Measurements from ENCODE around the gene UBAC1.

The UBAC1 gene

DNA sequence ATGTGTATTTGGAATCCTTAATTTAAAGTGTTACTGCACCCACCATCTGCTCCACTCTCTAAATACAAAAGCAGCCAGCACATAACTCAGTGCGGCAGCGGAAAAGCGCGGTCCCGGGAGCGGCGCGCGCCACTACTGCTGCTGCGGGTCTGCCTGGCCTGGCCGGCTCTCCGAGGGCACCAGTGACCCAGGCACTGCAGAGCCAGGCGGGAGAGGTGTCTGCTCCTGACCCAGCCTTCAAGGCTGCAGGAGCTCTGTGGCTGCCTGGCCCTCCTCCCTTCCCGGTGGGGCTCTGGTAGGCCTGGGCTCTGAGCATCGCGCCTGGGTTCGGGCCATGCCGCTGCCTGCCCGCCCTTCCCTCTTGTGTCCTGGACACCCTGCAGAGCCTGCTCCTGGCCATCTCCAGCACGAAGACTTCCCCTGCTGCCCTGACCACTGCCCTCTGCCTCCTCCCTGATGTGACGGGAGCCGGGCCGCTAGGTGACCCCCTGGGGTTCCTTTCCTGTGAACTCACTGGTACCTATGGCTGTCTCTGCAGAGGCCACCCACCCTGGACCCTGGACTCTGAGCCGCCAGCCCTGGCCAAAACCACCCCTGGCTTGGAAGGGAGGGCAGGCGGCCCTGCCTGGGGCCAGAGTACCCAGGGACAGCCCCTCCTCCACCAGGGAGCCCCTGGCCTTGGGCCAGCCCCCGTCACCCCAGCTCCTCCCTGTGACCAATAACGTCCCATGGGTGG is 32.8 kb upstream of the UBAC1 start:
- no peak for DNase-seq

DNA sequence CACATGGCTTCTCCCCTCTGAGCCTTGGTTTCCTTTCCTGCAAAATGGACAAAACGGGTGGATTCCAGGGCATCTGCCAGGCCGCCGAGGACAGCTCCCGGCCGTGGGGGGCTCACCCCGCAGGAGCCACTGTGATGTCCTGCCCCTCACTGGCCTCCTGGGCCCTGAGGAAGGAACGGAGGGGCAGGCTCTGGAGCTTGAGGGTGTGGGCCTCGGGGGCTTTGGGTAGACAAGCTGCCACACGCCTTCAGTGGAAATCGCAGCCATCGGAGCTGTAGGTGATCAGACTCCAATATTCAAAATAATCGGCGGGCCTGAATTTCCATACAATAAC is 32.2 kb upstream of the UBAC1 start:
- DNase-seq, result no peak

DNA sequence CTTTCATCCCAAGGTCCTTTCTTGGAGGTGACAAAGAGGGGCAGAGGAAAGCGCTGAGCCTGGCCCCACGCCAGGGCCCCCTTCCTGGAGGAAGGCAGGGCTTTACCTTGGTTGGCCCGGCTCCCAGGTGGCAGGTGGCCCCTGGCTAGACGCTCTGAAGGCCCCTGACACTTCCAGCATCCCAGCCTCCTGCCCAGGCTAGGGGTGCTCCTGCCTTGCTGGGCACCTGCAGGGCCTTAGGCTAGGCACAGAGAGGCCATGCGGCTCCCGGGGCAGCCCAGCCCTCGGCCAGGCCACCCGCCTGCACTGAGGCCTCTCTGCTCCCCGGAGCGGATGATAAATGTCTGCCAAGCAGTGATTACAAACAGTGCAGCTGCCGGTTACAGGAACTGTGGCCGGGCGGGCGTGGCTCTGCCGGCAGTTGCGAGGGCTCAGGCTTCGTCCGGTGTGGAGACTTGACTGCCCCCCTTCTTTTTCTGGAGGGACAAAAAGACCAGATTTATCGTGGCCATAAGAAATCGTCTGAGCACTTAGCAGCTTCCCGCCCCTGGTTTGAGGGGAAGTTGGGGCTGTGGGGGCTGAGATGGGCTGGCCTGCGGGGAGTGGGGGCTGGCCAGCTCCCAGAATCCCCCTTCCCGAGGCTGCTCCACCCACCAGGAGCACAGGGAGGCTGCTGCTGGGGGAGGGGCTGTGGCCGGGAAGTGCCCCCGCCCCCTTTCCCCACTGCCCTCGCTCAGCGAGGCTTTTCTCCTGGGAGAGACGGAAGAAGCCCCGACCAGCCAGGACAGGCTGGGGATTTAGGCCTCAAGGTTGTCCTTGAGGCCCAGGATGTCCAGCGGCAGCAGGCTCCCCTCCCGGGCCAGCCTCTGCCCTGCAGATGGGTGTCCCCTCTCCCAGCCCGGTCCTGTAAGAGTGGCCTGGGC is 31.6 kb upstream of the UBAC1 start:
- DNase-seq, result peak; percentile 76

DNA sequence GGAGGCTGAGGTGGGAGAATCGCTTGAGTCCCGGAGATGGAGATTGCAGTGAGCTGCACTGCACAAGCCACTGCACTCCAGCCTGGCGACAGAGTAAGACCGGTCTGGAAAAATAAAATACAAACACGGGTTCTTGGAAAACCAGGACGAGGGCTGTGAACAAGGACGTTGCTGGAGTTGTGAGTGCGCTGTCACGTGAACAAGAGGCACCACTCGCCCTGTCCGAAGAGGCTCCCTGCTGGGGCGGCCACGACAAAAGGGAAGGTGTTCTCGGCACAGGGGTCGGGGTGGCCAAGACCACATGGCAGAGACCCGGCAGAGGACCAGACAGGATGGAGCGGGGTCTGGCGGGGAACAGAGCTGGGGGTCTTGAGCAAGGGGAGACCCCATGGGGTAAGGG is 30.6 kb upstream of the UBAC1 start:
- DNase-seq, result no peak

DNA sequence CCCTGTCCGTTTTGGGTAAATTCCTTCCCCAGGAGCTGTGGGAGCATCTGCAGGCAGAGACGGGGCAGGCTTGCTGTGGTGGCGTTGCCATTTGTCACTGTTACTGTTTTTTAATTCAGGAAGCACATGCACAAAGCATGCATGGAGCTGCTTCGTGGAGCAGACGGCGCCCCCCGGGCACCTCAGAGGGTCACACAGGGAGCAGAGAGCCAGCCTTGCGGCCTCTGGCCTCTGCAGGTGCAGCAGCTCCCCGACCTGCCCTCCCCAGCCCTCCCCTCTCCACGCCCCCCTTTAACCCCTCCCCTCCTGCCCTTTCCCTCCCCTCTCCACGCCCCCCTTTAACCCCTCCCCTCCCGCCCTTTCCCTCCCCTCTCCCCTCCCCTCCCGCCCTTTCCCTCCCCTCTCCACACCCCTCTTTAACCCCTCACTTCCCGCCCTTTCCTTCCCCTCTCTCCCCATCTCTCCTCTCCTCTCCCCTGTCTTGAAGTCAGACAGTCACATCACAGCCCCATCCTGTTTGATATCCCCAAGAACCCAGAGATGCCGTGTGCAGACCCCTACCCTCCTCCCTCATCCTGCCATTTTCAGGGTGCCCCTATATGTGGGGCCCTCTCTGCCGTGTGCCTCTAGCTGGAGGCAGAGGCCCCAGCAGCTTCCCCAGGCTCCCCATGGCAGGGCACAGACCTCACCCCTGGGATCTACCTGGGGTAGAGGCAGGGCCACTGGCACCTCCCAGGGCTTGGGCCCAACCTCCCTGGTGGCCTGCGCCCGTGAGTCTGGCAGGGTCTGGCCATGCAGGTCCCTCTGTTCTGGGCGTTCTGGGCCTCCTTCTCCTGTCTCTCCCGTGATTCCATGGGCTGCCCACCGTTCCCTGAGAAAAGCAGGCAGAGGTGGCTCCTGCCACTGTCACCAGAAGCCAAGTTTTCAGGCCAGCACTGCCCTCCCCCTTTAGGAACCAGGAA is 29.6 kb upstream of the UBAC1 start:
- no peak for DNase-seq

DNA sequence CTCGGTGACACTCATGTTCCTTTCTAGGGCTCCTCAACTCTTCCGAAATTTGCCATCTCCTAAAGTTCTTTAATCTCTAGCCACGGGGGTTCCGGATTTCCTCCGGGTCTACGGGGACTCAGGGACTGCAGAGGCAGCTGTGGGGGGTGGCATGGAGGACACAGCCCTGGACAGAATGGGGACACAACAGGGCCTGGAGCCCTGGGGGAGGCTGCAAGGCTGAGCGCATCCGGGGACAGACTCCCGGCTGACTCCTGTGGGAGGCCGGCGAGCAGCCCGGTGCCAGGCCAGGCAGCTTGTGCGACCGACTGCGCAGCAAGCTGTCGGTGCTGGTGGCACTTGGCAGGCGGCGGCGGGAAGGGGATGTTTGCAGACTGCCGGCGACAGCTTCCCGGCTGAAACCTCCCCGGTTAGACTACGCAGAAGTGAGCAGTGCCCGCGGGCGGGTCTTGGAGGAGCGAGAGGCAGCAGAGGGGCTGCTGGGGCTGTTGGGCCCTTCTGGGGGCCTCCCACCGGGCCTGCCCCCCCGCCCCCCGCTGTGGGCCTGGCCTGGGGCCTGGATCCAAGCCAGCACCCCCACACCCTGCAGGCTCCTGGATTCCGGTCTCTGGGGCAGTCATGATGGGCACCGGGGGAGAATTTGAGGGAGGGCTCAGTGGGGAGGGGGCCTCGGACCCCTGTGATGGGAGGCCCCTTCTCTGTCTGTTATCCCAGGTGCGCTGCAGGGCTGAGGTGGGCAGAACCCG is 28.7 kb upstream of the UBAC1 start:
- DNase-seq, result no peak

DNA sequence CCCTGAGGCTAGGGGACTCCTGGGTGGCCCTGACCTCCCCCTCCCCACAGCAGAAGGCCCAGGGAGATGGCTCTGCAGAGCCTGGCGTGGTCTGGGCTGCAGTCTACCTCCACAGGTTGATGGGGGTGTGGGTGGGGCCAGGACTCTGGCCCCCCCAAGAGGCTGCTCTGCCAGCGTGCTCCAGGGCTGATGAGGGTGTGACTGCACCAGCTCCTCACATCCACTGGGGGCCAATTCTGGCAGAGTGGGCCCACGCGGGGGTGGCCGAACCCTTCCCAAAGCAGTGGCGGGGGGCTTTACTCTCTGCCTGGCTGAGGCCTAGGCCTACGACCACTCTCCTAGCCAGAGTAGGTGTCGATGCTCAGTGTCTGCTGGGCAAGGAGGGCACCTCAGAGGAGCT is 28.0 kb upstream of the UBAC1 start:
- DNase-seq, result no peak

DNA sequence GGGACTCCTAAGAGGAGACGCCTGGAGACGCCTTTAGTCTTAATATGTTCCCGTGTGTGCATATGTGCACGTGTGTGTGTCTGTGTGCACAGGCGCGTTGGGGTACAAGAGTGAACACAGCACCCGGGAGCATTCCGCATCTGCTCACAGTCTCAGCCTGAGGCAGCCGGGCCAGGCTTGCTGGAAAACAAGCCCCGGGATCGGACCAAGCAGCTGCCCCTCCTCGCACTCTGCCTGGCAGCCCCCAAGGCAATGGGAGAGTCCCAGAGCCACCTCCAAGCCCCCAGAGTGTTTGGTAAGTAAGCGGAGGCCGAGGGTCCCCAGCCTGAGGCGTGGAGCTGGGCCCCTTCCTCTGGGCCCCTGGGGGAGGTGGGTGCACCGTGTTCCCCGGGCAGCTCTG is 27.3 kb upstream of the UBAC1 start:
- no peak for DNase-seq

DNA sequence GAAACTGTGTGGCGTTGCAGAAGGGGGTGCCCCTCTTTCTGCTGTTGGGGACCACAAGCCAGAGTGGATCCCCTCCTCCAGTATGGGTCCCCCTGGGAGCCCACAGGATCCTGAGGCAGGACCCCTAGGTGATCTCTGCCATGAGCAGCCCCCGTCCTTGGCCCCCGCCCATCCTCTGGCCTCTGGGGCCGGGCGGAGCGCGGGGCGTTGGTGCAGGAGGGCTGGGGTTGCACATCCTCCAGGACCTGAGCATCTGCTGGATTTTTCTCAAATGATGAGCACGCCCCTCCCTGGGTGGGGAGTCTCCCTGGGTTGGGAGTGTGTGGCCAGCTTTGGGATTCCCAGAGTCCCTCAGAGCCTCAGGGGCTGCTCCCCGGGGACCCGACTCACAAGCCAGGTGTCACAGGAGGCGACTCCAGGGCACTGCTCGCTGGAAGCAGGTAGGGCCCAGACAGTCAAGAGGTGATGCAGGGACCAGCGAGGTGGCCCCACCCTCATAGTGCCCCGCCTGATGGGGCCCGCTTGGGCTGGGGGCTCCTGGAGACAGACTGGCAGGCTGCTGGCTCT is 26.7 kb upstream of the UBAC1 start:
- DNase-seq, result no peak

DNA sequence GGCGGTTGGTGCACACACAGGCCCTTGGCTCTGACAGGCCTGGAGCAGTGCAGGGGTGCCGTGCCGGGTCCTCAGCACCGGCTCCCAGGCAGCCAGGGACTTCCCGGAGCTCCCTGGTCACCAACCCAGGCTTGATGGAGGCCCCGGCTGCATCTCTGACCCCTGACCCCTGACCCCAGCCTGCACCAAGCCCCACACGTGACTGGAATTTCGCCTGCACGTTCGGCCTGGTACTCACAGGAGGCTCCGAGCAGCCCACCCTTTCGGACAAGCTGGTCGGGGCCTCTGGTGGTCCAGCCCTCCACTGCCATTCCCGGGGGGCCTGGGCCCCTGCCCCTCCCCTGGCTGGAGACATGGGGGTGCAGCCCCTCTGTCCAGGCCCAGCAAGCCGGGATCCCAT is 25.4 kb upstream of the UBAC1 start:
- no peak for DNase-seq

DNA sequence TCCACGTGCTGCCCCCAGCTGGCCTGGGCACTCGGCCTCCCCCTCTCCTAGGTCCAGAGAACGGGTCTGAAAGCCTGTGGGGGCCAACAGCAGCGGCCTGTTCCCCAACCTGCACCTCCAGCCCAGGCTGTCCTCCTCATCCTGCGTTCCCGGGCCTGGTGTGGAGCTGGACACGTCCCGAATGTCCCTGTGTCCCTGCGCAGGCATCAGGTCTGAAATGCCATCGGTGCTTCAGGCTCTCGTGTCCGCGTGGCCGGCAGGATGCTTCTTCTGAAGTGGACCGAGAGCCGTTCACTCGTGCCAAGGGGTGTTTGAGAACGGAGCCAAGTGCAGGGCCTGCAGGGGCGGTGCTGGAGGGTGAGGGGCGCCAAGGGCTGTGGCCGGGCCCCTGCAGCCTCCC is 24.7 kb upstream of the UBAC1 start:
- DNase-seq, result no peak

DNA sequence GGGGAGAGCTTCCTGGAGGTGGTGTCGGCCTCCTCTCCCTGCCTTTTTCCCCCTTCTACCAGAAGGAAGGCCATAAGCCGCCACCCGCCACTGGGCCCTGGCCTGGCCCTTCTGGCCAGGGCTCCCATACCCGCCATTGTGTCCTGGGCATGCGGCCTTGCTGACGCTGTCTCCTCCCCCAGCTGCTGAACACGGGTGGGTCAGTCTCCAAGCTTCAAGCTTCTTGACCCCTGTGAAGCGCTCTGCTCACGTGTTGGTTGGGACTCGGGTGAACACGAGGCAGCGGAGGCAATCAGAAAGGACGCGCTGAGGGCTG is 24.2 kb upstream of the UBAC1 start:
- no peak for DNase-seq

DNA sequence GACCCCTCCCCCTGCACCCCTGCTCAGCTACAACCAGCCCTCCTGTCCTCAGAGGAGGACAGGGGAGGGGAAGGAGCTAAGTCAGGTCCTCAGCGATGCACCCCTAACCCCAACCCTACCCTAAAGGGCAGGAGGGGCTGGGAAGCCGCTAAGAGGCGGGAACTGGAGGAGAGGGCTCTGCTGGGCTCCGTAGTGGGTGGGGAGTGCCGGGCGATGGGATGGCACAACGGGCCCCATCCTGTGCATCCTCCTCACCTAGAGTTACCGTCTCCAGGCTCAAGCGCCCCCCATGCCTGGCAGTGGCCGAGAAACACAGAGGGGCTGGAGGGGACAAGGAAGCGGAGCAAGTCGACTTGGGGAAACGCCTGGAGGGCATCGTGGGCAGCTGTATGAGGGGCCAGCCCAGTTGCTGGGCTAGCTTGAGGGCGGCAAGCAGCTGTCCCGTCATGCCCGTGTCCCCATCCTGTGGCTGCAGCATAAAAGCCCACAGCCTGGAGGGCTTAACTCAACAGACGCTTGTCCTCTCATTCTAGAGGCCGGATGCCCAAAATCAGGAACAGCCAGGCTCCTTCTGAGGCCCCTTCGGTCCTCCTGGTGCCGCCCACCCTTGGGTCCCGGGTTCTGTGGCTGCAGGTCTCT is 23.0 kb upstream of the UBAC1 start:
- DNase-seq, result no peak

DNA sequence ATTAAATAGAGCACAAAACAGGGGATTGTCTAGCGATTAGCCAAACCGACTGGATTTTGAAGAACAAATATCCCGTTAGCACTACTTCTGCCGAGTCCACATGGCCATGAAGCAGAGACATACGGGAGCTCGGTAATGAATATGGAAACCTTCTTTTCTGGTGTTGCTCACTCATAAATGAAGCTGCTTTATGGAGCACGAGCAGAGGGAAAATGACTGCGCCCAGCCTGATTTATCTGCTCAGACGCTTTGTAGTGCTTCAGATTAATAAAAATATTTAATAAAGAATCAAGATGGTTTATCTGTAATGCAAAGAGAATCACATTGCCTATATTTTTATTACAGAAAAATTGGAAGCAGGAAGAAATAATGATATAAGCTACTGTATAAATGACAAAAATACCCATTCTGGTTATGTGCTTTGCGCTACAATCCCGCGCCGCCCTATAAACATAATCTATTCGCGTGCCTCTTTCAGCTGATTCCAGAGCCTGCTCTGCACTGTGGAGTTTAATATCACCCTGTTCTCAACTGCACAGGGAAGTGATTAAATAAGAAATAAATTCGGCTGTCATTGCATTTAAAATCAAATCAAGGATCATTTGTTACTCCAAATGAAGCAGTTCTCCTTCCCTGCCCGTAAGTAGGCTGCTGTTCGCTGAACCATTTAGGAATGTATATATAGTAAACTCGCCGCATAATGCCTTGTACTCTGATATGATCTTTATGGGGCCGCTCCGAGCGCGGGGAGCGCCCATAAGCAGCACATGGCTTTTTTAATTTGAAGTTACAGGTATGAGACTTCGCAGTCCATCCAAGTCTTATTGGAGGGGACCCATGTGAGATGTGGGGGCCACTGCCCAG is 22.3 kb upstream of the UBAC1 start:
- no peak for DNase-seq

GRCh38 chr9:135982499-135983207 is 21.5 kb upstream of the UBAC1 start:
- no peak for DNase-seq

DNA sequence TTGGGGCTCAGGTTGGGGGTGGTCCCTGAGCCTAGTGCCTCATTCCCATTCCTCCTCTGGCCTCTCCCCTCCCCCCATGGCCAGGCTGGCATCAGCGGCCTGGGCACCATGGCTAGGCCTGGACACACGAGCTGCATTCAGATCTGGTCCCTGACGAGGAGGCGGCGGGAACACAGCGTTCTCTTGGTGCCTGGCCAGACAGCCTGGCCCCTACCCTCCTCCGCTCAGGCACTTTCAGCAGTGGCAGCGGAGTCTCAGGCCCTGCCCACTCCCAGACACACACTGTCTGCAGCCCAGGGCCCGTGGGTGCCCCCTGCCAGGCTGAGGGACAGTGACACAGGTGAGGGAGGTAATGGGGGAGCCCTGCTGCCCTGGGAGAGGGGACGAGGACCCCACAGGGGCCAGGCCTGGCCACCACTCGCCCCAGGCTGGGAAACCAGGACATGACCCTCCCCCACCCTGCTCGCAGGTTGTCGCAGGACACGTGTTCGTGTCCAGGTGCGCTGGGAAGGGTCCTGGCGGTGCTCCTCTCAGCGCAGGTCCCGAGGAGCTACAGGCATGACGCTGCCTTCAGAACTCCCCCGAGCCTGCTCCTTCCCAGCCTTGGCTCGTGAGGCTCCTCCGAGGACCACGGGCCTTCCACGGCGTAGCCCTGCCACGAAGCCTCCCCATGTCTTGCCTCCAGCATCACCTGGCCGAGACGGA is 19.9 kb upstream of the UBAC1 start:
- DNase-seq, result no peak

DNA sequence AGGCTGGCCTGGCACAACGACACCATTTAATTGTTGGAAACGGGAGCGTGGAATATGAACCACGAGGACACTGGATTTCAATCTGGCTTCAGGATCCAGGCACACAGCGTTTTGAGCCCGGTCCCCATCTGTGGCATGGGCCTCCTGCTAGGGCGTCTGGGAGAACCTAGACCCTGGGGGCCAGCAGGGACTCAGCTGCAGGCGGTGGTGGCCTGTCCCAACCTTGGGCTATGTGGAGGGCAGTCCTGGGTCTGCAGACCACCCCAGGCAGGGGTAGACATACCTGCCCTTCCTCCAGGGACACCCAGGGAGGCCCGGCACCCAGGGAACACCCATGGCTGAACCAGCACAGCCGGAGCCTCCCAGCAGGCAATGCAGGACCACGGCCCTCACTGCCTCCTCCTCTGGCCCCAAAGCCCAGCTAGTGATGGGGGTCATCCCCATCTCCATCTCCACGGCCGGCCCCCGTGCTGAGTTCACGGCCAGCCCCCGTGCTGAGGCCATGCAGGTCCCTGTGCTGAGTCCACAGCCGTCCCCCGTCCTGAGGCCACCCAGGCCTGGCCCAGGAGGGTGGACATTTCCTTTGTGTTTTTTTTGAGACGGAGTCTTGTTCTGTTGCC is 18.5 kb upstream of the UBAC1 start:
- DNase-seq, result no peak

- no peak for DNase-seq
Measured at GRCh38 chr9:135978642-135979546, 17.7 kb upstream of the UBAC1 start.
